Sigmoid colon (tissue), 4 donors: Measurements from ENCODE around the gene LYRM4.

Source experiments
- CTCF ChIP-seq, 4 experiments: fragments of 450-650 bp in 3 of 4; fragments of 200-600 bp in 1 of 4; IDR thresholded peaks; one replicate each; pipeline ENCODE4 v1.5.1; 2016 to 2019; ENCODE audit warnings: antibody characterized with exemption in 4 of 4, mild to moderate bottlenecking in 3 of 4, moderate library complexity in 2 of 4
- EP300 ChIP-seq, 4 donors: sonication (generic); formaldehyde crosslinking; IDR thresholded peaks; one replicate each; pipeline ENCODE4 v1.6.1; 2017; ENCODE audit warnings: antibody characterized with exemption in 4 of 4

GRCh38 chr6:5141046-5141445 is 119.7 kb downstream of the LYRM4 start:
- TF ChIP-seq CTCF (IDR thresholded peaks at IDR 0.05) (no peak), EP300 (IDR thresholded peaks at IDR 0.05) (no peak)
